GM18873 (cell line): ENCODE data around the gene NCOA7.

Experiments used
- ATAC-seq: cut with Tn5 transposase; IDR thresholded peaks from one replicate; pipeline ENCODE4 v1.9.1; 2021; ENCODE audit warnings: mild to moderate bottlenecking, moderate library complexity, moderate number of reproducible peaks; ENCODE audit not compliant: unreplicated experiment, low FRiP score

The NCOA7 gene

DNA sequence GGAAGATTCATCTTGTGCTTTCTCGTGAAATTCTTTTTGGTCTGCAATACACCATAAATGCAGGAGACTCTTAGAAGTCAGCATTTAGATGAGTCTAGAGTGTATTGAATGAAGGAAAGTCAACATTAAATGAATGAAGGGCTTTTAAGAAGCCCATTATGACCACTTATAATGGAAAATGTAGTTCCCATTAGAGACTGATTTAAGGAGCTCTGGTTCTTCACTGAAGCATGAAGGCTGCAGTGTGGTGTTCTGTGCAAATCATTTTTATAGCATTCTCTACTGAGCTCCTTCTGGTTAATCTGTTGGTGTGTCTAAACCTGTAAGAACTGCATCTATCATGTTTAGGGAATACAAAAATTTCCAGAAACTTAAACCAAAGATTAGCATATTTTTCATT is 19.7 kb downstream of the NCOA7 start:
- no peak for ATAC-seq

DNA sequence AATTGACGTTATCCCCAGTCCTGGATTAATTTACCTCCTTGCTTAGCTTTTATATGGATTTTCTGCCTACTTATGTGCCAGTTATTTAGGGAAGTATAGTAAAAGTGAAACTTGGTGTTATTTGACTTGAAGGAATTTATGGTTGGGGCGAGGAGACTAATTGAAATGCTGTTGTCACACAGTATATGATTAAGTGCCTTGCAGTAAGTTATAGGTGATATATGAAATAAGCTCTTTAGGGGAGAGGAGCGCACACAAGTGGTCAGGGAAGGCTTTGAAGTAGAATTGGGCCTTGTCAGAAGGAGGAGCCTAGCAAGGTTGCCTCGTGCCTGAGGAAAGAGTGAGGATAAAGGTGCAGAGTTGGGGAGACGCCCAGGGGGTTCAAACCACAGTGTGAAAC is 20.5 kb downstream of the NCOA7 start:
- no peak for ATAC-seq

DNA sequence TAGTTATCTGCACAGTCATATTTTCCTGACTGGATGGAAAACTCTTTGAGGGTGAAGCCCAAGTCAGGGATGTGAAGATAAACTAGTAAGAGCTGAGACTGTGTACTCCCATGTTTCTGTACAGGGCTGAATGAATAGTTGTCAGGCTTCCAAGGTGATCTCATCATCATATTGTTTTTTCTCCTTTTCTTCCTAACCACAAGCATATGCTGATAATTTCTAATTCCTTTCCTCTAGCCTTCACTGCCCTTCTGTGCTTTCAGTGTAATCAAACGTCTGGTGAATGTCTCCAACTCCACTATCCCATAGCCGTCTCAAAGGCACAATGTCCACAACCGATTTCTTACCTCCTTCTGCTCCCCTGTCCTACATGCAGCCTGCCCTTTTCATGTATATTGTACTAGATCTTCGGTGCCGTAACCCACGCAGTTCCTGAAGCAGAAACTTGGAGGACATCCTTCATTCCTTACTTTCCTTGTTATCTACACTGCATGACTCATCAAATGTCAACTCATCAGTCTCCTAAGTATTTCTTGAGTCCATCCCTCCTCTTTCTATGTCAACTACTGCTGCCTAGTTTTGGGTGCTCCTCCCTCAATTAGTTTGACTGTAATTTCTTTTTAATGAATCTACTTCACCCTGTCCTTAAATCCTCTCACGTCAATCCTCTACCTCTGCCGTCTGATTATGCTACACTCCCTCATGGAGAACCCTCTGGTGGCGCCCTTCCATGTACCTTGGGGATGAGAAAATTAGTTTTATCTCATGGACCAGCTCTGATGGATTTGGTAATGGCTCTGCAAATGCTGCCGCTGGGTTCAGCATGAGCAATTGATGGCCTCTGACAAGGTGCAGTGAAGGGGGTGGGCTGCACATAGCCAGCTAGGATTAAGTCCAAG is 21.9 kb downstream of the NCOA7 start:
- ATAC-seq, result no peak

DNA sequence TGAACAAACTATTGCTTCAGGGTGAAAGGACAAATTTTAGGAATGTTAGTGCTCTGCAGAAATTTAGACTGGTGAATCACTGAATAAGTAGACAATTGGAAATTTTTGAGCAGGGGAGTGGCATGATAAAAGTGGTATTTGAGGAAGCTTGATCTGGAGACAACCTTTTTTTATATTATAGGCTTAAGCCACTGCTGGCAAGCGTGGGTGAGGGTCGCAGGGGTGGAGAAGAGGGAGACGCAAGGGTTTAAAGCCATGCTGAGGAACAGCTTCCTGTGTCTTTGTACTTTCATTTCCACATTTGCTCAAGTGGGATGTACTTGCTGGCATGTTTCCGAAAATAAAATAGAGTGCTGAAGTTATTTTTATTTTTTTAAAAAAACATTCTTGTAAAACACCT is 23.7 kb downstream of the NCOA7 start:
- ATAC-seq, result no peak

DNA sequence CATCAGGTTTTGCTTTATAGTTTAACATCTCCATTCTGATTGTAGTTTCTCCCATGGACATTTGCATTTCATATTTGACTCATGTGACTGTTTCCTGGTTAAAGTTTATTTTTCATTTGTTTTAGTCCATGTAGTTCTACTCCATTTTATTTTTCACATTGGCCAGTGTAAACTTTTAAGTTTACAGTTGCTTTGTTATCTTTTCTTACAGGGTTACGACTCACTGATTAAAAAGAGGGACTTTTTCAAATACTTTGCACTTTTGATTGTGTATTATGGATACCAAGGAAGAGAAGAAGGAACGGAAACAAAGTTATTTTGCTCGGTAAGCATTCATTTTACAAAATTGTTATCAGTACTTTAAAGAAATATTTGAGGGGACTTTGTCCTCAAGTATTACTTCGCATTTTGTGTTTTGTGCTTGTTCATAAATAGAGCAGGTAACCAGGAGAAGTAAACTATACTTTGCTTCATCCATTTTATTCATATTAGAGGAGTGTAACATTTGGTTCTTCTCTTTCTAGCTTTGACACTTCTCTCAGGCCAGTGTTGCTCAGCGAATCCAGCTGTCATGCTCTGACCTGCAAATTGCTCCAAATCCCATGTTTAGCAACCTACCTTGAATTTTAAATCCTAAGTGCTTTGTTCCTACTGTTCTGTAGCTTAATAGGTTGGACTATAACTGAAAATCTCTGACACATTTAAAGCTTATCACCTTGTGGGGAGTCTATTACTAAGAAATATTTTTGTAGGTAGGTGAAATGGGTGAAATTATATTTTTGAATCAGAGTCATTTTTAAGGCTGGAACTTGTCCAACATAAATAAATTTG is 24.5 kb downstream of the NCOA7 start:
- ATAC-seq, result no peak

DNA sequence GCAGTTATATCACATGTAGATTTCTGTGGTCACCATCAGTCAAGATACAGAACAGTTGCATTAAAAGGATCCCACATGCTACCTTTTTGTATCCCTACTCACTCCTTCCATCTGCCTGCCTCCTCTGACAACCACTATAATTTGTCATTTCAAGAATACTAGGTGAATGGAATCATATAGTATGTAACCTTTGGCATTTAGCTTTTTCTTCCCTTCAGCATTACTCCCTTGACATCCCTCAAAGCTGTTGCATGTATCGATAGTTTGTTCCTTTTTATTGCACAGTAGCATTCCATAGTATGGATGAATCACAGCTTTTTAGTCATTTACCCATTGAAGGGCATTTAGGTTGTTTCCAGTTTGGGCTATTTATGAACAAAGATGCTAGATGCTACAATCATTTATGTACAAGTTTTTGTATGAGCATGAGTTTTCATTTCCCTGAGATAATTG is 26.1 kb downstream of the NCOA7 start:
- ATAC-seq, result no peak

DNA sequence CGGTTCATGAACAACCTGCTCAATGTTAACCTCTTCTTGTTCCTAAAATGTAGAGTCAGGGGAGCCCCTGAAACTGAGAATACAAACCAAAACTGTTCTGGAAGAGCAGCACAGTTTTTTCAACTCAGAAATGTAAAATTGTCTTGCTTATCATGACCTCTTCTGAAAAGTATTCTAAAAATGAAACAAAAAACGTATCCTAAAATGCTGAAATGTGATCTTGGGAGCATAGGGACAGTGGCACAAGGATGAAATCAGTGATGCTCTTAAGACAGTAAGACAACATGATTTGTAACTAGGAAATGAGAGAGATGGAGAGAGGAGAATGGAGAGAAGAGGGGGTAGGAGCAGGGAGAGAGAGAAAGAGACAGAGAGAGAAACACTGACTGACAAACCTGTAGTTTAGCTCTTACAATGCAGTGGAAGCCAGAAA is 27.5 kb downstream of the NCOA7 start:
- ATAC-seq, result no peak

DNA sequence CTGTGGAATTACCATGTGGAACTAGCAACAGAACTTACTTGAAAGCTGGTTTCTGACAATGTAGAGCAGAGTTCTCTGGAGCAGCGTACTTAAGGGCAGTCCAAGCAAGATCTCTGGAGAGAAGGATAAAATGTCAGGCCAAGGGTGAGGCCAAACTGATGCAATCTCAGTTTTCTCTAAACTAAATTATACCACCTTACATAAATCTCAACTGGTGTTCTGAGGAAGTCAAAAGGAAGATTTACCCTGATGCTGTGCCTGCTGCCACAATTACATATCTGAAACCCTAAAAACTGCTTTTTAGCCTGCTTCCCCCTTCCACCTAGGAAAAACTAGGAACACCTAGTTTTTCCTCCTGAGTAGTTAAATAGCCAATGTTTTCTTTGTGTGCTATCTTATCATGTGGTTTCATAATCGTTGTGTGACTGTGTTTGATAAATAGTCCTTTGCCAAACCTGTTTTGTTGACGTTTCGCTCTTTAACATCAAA is 28.1 kb downstream of the NCOA7 start:
- no peak for ATAC-seq

DNA sequence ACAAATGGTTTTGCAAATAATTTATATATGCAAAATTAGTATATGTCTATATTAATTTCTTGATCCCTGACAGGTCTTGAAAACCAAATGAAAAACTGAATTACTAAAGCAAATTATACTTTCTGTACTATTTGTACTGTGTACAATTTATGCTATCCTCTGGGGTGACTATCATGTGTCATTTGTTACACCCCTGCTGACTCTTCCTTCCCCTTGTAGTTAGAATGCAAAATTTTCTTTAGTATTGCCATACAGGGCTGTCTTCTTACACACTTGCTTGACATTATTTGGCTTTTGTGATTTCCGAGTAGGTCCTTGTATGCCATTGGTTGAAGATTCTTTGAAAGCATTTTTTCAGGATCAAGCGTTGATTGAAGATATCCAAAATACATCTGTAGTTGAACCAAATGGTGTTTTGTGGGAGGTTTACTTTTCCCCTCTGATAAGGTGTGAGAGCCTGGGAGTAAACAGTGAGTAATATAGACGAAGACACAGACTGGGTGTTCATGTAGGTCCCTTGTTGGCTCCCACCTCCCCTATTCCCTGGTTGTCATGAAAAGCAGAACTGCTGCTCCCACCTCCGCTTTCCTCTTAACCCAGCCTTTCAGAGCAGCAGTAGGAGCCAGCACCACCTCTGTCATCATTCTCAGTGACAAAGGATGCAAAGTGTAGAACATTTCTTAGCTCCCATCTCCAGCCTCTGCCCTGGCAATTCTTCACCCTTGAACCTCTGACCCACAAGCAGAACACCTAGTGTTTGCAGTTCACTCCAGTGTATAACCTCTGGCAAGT is 29.0 kb downstream of the NCOA7 start:
- ATAC-seq, result no peak

DNA sequence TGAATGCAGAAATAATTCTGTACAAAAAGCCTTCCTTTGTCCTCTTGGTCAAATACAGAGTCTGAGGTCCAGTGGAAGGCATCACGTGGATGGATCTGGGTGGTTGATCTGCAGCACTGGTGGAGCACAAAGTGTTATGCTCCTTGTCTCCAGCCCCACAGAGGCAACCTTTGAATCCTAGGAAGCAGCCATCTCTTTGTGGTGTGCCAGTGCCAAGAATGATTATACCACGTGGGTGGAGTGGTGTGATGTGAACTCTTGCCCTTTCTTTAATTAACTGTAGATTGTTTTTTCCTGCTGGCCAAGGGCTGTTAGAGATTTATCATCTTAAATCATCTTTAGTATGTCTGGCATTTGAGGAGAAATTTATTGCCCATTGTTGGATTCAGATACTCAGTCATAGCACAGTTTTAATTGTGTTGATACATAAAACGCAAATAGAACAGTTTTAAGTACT is 31.1 kb downstream of the NCOA7 start:
- ATAC-seq, result no peak

DNA sequence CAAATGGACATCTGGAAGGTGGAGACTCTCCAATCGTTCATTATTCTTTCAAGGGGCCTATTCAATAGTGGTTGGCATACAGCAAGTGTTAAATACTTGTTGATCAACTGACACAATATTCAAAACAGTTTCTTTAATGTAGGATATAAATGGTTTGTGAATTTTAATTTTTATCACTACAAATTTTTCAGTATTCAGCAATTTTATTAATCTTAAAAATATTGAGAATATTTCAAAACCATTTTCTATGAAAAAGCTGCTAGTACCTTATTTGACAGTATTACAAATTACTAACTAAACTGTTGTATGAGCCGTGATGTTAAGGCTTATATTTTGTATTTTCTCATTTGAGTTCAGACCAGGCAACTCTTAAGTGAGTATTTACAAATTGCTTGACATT is 32.4 kb downstream of the NCOA7 start:
- ATAC-seq, result no peak

DNA sequence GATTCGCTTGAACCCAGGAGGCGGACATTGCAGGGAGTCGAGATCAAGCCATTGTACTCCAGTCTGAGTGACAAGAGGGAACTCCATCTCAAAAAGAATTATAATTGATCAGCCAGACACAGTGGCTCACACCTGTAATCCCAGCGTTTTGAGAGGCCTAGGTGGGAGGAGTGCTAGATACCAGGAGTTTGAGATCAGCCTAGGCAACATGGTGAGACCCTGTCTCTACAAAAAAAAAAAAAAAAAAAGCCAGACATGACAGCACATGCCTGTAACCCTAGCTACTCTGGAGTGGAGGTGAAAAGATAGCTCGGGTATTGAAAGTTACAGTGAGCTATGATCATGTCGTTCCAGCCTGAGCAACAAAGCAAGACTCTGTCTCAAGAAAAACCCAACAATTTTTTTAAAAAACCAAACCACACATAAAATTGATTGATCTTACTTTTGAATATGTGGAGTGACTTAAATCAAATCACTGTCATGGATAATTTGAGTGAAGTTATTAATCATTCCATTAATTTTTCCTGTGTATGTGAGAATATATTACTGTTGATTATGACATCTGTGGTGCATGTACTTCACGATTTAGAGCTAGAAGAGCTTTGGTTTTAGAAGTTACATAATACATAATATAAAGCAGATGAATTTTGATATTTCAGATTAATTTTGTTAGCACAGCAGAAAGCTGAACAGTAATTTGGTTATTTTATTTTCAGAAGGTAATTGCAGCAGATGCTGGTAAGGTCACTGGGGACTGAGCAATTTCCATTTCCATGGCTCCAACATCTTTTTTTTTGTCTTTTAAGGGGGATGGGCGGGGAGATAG is 34.4 kb downstream of the NCOA7 start:
- no peak for ATAC-seq

DNA sequence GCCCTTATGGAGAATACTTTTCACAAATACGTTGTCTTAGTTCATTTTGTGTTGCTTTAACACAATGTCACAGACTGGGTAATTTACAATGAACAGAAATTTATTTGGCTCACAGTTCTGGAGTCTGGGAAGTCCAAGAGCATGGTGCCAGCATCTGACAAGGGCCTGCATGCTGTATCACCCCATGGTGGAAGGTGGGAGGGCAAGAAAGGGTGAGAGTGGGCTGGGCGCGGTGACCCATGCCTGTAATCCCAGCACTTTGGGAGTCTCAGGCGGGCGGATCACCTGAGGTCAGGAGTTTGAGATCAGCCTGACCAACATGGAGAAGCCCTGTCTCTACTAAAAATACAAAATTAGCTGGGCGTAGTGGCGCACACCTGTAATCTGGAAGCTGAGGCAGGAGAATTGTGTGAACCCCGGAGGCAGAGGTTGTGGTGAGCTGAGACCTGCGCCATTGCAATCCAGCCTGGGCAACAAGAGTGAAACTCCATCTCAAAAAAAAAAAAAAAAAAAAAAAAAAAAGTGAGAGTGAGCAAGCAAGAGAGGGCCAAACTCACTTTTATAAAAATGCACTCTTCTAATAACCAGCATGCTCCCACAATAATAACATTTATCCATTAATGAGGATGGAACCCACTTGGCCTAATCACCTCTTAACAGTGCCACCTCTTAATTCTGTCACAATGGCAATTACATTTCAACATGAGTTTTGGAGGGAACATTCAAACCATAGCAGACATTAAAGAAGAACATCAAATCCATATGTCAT is 36.1 kb downstream of the NCOA7 start:
- ATAC-seq, result no peak

DNA sequence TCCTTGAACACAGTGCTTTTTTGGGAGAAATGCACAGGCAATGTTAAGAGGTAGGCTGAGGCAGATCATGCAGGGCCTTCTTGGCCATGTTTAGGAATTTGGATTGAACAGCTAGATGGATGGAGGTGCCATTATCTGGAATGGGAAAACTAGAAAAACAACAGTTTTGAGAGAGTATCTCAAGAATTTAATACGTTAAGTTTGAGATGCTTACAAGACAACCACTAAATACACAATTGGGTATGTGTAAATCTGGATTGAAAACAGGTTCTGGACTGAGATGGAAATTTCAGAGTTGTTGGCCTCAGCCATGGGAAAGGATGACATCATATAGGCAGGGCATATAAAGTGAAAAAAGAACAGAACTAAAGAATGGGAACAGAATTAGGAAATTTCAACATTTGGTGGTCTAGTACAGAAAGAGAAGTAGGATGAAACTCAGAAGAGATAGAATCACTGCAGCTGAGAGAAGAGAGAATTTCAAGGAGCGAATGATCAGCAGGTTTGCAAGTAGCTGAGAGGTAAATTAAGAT is 37.1 kb downstream of the NCOA7 start:
- no peak for ATAC-seq

DNA sequence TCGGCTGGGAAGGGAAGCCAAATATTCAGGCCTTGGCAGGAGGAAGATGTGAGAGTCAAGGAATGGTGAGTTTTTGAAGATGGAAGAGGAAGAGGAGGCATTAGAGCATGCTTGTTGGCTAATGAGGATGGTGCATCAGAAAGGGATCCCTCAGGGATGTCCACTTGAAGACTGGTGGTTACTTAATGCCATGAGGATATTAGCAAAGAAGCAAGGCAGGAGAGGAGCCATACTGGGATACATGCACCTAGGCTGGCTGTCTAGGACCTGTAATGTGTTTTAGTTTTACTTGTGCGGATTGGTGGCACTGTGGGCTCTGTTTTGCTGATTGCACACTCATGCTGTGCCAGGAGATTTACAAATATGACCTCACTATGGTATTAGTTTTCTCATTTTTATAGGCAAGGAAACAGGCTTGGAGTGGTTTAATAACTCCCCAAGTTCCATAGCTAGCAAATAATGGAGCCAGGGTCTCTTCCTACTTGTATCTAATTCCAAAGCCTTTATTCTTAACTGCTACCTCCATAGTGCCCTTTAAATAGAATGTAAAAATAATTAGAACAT is 37.8 kb downstream of the NCOA7 start:
- no peak for ATAC-seq

DNA sequence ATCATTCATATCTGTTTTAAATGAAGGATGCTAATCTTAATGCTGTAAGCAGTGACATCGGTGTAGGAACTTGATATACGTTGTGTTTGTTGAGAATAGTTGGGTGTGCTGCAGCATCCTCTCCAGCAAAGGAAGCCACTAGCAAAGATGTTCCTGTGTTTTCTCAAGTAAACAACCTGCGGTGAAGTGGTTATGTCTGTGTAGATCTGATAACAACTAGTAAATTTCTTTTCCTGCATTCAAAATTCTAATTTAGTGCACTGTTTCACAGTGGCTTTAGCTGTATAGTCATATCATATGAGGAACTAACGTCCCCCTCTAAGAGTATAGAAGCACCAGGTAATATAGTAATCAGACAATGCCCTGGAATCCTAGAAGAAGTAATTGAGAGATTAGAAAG is 38.7 kb downstream of the NCOA7 start:
- ATAC-seq, result no peak

DNA sequence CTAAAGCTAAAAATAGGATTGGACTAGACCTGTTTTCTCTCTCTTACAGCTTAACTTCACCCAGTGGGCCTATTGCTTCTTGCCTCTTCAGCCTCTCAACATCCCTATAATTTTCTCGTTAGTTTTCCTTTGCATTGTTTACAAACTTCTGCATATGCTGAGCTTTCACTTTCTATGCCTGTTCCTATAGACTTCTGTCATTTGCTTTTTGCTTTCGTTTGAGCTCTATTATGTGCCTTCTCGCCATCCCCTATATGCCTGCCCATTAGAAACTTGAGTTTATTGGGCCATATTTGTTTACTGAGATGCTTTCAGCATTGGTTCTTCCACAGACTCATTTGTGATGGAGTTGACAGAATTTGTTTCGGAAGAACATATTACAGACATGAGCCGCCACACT is 40.9 kb downstream of the NCOA7 start:
- ATAC-seq, result no peak

DNA sequence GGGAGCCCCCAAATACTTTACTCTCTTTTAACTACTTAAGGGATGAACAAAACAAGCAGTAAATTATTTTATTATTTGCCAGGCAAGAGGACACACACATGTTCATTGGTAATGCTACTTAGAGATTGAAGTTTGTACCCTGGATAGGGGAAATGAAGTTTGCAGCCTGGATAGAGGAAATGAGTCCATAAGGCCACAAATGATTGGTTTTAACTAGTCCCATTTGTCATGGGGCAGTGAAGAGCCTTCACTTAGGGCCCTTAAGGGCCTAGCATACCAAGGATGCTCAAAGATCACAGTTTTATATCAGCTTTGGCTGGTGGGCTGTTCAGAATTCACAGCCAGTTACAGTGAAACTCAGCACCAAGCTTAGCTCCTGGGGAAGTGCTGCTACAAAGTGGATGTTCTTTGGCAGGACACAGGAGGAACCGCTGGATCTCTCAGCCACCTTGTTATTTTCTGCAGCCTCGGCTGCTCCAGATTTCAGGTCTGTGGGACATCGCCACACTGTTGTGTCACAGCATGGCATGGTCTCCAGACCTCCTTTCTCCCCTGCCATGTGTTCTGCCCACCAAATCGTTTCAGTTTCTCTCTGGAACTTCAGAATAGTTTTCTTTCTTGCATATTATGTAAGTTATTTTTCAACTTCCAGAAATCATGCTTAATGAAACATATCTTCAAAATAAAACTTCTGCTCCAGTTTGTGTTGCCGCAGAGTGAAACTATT is 41.8 kb downstream of the NCOA7 start:
- ATAC-seq, result no peak
